ENCODE results near the gene POMP. TPM values are rescaled to one million over a fixed set of nuclear protein-coding genes. Genes with fewer than 3 reads are reported as not detected.

POMP gene
- polyA plus RNA-seq, 1 of the 3 experiments (the other 2 are of a cell fraction), result 37.1 TPM

DNA sequence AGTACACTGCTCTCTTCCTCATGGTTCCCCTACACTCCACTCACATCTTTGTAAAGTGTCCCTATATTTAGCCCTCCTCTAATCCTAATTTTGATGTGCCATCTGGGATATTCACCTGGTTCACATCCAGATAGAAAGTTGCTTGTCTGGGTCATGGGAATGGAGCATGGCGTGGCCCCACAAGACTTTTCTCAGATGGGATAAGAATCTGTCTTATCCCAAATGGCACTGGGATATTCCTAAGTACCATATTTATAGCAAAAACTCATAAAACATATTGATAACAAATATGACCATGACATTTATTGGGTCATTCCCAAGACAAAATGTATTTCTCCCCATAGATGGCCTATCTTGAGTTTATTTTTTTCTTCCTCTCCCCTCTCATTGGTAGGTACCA, 49.5 kb upstream of the POMP start (continued):
- no peak for TF ChIP-seq ELF1 (IDR thresholded peaks at IDR 0.05)
- no peak for TF ChIP-seq RXRA (IDR thresholded peaks at IDR 0.05; ENCODE audit: borderline replicate concordance, low read depth)
- TF ChIP-seq MXI1 (IDR thresholded peaks at IDR 0.05; ENCODE audit: low read depth, low read length), result no peak
- TF ChIP-seq NRF1 (IDR thresholded peaks at IDR 0.05; ENCODE audit: low read depth, low read length), result no peak
- TF ChIP-seq, protein P1, sequence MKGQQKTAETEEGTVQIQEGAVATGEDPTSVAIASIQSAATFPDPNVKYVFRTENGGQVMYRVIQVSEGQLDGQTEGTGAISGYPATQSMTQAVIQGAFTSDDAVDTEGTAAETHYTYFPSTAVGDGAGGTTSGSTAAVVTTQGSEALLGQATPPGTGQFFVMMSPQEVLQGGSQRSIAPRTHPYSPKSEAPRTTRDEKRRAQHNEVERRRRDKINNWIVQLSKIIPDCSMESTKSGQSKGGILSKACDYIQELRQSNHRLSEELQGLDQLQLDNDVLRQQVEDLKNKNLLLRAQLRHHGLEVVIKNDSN (IDR thresholded peaks at IDR 0.05; ENCODE audit: borderline replicate concordance, low read depth), result no peak

DNA sequence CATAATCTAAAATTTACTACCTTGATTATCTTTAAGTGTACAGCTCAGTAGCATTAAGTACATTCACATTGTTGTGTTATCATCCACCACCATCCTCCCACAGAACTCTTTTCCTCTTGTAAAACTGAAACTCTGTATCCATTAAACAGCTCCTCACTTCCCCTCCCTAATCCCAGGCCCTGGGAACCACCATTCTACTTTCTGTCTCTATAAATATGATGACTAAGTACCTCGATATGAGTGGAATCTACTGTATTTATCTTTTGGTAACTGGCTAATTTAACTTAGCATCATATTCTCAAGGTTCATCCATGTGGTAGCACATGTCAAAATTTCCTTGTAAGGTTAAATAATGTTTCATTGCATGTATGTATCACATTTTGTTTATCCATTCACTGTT, 49.0 kb upstream of the POMP start:
- no peaks in the 10 kb centered on the region for H3K36me3 ChIP-seq (replicated peaks in 1 of 2; ENCODE audit: control insufficient read depth in 1 of 2, insufficient read depth in 2 of 2, low read length in 1 of 2)
- POLR2A ChIA-PET, result no interaction called here
- CTCF ChIA-PET, result no interaction called here

DNA sequence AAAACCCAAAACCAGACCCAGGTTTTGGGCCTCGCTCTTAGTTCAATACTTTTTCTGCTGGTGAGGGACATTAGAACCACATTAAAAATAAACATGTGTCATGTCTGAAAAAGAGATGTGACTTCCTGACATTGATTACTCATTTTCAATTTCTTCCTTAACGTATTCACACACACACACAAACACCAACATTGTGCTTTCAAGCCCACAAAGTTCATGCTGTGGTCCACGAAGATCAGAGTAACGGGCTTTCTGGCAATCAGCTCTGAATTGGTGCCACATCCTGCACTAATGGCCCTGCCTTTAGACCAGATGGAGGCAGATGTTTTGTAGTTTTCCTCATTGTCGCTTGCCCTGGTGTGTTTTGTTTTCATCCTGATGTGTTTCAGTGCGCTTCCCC, 47.9 kb upstream of the POMP start:
- Histone ChIP-seq H4K20me1 (ENCODE audit: insufficient read depth) (no peaks in the 10 kb centered on the region), H3K4me1 (ENCODE audit: control insufficient read depth in 1 of 2, insufficient read depth in 2 of 2, low read depth in 1 of 2, low read length in 1 of 2) (peaks cover 0 to 5% of the 10 kb centered on the region in 2 experiments; a peak in 1 of 4 replicates), H3K9me2 (no peaks in the 10 kb centered on the region), H3F3A (replicated peaks; ENCODE audit: insufficient read depth) (no peaks in the 10 kb centered on the region), H3K9ac (no peak overlapping the region), H3K4me2 (no peak overlapping the region), H3K9me3 (no peaks in the 10 kb centered on the region), H2AFZ (ENCODE audit: low read depth) (no peak overlapping the region), H3K36me3 (replicated peaks in 1 of 2; ENCODE audit: control insufficient read depth in 1 of 2, insufficient read depth in 2 of 2, low read length in 1 of 2) (no peaks in the 10 kb centered on the region), H3K27me3 (ENCODE audit: insufficient read depth) (no peaks in the 10 kb centered on the region), H3K4me3 (ENCODE audit: low read depth in 2 of 2, low read length in 1 of 2) (no peak overlapping the region), H3K79me2 (ENCODE audit: insufficient read depth) (no peaks in the 10 kb centered on the region), H3K27ac (ENCODE audit: low read depth in 2 of 2, low read length in 1 of 2) (no peak overlapping the region)
- TF ChIP-seq POLR2AphosphoS5 (IDR thresholded peaks at IDR 0.05; ENCODE audit: low read depth, low read length) (no peak), CHD2 (IDR thresholded peaks at IDR 0.05; ENCODE audit: low read length, partially characterized antibody) (no peak), NFIC (IDR thresholded peaks at IDR 0.05; ENCODE audit: borderline replicate concordance) (no peak), EP300 (IDR thresholded peaks at IDR 0.05; ENCODE audit: borderline replicate concordance in 1 of 2, low read depth in 1 of 2, low read length in 1 of 2) (no peak), RXRA (IDR thresholded peaks at IDR 0.05; ENCODE audit: borderline replicate concordance, low read depth) (no peak), RCOR1 (IDR thresholded peaks at IDR 0.05; ENCODE audit: low read length) (no peak), FOXM1 (IDR thresholded peaks at IDR 0.05; ENCODE audit: low read depth) (no peak), YY1 (IDR thresholded peaks at IDR 0.05; ENCODE audit: low read depth) (no peak)
- TF ChIP-seq, protein P1 (IDR thresholded peaks at IDR 0.05; ENCODE audit: borderline replicate concordance, low read depth), result no peak
- TF ChIP-seq, protein P2, sequence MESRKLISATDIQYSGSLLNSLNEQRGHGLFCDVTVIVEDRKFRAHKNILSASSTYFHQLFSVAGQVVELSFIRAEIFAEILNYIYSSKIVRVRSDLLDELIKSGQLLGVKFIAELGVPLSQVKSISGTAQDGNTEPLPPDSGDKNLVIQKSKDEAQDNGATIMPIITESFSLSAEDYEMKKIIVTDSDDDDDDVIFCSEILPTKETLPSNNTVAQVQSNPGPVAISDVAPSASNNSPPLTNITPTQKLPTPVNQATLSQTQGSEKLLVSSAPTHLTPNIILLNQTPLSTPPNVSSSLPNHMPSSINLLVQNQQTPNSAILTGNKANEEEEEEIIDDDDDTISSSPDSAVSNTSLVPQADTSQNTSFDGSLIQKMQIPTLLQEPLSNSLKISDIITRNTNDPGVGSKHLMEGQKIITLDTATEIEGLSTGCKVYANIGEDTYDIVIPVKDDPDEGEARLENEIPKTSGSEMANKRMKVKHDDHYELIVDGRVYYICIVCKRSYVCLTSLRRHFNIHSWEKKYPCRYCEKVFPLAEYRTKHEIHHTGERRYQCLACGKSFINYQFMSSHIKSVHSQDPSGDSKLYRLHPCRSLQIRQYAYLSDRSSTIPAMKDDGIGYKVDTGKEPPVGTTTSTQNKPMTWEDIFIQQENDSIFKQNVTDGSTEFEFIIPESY (IDR thresholded peaks at IDR 0.05; ENCODE audit: borderline replicate concordance, low read depth), result no peak
- ChIA-PET CTCF (no interaction called here), POLR2A (no interaction called here)
- DNase-seq, result no peak
- WGBS (ENCODE audit: low lambda C conversion rate), result 70% methylated on average over 6 of the region's 6 CpGs

More for the DNA sequence above, 49.0 kb upstream of the POMP start:
- Histone ChIP-seq H3K9me2 (no peaks in the 10 kb centered on the region), H2AFZ (ENCODE audit: low read depth) (peak overlapping the region; percentile 32; the same call in 1 of the 2 replicates), H3K9ac (no peak overlapping the region), H3K4me2 (no peak overlapping the region), H3K9me3 (no peaks in the 10 kb centered on the region), H3K27me3 (ENCODE audit: insufficient read depth) (no peaks in the 10 kb centered on the region), H3K79me2 (ENCODE audit: insufficient read depth) (no peaks in the 10 kb centered on the region), H3K4me3 (ENCODE audit: low read depth in 2 of 2, low read length in 1 of 2) (no peak overlapping the region), H4K20me1 (ENCODE audit: insufficient read depth) (no peaks in the 10 kb centered on the region), H3K27ac (ENCODE audit: low read depth in 2 of 2, low read length in 1 of 2) (no peak overlapping the region), H3F3A (replicated peaks; ENCODE audit: insufficient read depth) (no peaks in the 10 kb centered on the region), H3K4me1 (ENCODE audit: control insufficient read depth in 1 of 2, insufficient read depth in 2 of 2, low read depth in 1 of 2, low read length in 1 of 2) (peaks cover 0 to 5% of the 10 kb centered on the region in 2 experiments; a peak in 1 of 4 replicates)
- no peak for DNase-seq
- TF ChIP-seq, protein P3, sequence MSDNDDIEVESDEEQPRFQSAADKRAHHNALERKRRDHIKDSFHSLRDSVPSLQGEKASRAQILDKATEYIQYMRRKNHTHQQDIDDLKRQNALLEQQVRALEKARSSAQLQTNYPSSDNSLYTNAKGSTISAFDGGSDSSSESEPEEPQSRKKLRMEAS (IDR thresholded peaks at IDR 0.05; ENCODE audit: low read depth), result no peak
- TF ChIP-seq, protein P4, sequence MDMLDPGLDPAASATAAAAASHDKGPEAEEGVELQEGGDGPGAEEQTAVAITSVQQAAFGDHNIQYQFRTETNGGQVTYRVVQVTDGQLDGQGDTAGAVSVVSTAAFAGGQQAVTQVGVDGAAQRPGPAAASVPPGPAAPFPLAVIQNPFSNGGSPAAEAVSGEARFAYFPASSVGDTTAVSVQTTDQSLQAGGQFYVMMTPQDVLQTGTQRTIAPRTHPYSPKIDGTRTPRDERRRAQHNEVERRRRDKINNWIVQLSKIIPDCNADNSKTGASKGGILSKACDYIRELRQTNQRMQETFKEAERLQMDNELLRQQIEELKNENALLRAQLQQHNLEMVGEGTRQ (IDR thresholded peaks at IDR 0.05; ENCODE audit: borderline replicate concordance, low read depth, low read length), result no peak
- peak; percentile 20; the same call in 1 of the 2 replicates for TF ChIP-seq FOSL2 (IDR thresholded peaks at IDR 0.05; ENCODE audit: borderline replicate concordance, low read depth)
- TF ChIP-seq JUND (IDR thresholded peaks at IDR 0.05), result peak; percentile 63
- TF ChIP-seq, protein P5, sequence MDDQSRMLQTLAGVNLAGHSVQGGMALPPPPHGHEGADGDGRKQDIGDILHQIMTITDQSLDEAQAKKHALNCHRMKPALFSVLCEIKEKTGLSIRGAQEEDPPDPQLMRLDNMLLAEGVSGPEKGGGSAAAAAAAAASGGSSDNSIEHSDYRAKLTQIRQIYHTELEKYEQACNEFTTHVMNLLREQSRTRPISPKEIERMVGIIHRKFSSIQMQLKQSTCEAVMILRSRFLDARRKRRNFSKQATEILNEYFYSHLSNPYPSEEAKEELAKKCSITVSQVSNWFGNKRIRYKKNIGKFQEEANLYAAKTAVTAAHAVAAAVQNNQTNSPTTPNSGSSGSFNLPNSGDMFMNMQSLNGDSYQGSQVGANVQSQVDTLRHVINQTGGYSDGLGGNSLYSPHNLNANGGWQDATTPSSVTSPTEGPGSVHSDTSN (IDR thresholded peaks at IDR 0.05), result peak; percentile 28; the same call in 1 of the 2 replicates
- no peak for TF ChIP-seq NRF1 (IDR thresholded peaks at IDR 0.05; ENCODE audit: low read depth, low read length)
- TF ChIP-seq TEAD4 (IDR thresholded peaks at IDR 0.05; ENCODE audit: borderline replicate concordance, insufficient read depth), result 0 out of 2 replicates have a peak, but pooled peaks have one; percentile 21
- TF ChIP-seq RFX5 (IDR thresholded peaks at IDR 0.05; ENCODE audit: low read length), result no peak
- 10% methylated on average over 1 of the region's 1 CpG for WGBS (ENCODE audit: low lambda C conversion rate)

Measured in SK-N-SH (cell line).